ENCODE measurements around the gene ZSCAN31.

GRCh38 chr6:28333047-28333446 is 2.9 kb downstream of the ZSCAN31 start:
- TF ChIP-seq, protein P1, sequence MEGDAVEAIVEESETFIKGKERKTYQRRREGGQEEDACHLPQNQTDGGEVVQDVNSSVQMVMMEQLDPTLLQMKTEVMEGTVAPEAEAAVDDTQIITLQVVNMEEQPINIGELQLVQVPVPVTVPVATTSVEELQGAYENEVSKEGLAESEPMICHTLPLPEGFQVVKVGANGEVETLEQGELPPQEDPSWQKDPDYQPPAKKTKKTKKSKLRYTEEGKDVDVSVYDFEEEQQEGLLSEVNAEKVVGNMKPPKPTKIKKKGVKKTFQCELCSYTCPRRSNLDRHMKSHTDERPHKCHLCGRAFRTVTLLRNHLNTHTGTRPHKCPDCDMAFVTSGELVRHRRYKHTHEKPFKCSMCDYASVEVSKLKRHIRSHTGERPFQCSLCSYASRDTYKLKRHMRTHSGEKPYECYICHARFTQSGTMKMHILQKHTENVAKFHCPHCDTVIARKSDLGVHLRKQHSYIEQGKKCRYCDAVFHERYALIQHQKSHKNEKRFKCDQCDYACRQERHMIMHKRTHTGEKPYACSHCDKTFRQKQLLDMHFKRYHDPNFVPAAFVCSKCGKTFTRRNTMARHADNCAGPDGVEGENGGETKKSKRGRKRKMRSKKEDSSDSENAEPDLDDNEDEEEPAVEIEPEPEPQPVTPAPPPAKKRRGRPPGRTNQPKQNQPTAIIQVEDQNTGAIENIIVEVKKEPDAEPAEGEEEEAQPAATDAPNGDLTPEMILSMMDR (IDR thresholded peaks at IDR 0.05) = no peak
- no peak for TF ChIP-seq POLR2A (IDR thresholded peaks at IDR 0.05)
